ENCODE measurements around the gene TBCE.

The TBCE gene

DNA sequence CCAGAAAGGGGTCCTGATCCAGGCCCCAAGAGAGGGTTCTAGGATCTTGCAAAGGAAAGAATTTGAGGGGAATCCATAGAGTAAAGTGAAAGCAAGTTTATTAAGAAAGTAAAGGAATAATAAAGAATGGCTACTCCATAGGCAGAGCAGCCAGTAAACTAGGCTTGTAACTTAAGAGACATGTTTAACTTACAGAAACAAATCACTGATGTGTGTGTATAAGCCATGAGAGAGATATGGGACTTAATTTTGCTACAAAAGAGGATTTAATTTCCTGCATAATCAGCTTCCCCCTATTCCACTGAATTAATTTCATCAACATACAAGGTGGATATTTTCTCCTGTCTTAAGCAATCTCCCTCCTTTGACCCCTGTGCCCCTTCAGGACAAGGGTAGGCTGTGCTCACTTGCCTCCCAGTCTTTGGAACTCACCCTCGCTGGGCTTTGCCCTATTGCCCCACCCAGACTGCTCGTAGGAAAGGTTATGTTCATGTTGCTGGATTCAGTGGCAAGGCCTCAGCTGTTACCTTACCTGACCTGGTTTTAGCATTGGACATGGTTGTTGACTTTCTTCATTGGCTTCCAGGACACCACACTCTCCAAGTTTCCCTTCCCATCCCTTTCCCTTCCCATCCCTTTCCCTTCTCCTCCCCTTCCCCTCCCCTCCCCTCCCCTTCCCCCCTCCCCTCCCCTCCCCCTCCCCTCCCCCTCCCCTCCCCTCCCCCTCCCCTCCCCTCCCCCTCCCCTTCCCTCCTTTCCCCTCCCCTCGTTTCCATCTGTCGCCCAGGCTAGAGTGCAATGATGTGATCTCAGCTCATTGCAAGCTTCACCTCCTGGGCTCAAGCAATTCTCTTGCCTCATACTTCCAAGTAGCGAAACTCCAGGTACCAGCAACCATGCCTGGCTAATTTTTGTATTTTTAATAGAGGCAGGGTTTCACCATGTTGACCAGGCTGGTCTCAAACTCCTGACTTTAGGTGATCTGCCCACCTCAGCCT is 44.6 kb downstream of the TBCE start:
- DNase-seq = no peak

DNA sequence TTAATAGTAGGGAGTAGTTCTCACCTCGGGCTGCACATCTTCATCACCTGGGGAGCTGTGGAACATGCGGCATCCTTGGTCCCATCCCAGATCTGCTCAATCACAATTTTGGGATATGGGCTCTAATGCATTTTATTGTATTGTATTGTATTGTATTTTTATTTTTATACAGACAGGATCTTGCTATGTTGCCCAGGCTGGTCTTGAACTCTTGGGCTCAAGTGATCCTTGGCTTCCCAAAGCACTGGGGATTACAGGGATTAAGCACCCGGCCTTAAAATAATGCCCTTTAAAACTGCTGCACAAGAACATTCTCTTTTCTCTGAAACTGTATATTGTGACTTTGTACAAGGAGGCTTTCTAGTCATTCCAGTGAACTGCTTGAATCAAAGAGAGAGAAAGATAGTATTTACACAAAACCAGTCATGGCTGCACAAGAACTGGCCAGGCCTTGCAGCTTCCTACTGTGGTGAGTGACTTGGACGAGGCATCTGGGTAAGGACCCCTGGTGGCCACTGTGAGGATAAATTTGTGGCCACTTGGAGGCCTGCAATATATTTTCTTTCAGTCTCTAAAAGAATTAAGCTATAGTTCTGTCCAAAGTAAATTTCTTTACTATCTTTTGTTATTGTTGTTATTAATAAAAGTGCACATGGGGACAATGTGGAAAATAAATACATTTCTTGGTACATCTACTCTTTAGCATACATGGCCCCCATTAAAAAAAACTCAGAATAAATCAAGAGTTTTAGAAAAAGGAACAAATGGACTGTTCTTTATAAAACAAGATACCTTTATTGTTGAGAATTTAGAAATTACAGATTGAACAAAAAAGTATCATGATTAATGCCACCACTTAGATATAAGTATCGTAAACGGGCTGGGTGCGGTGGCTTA is 48.0 kb downstream of the TBCE start:
- DNase-seq = no peak

DNA sequence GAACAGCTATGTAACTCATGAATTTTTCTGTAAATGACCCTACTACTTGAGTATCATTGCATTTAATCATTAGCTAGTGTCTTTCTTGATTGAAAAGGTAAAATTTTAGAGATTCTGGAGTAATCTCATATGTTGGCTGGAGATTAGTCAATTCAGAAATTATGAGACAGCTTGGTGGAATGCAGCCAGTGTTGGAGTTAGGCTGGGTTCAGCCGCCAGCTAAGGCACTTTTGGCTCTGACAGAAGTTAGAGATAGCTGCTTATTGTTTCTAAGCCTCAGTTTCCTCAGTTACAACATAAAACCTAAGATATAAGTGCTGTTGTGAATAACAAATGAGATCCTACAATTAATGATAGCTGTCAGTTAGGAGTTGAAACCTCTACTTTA is 49.4 kb downstream of the TBCE start:
- no peak for DNase-seq

DNA sequence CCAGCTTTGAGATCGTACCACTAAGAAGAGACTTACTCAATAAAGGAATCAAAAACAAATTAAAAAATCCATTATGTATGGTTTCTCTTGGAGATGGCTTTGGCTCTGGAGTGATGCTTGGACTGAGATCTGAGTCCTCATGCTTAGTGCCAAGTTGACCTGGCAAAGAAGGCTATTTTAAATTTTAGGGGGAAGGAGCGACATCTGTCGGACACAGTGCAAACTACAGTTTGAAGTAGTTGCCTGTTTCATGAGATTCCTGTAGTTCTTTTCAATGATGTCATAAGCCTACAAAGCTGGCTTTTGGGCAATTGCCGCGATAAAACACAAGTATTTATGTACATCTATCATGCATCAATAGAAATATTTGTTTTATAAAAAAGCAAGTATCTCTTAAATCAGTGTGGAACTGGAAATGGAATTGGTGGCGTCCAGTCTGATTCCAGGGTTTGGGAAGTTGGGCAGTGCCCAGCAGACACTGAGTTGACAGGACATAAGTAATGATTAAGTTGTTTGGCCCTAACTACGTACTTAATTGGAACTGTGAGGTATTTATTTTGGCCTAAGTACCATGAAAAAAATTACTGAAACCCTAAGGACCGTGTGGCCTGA is 50.0 kb downstream of the TBCE start:
- peak; percentile 25 for DNase-seq

DNA sequence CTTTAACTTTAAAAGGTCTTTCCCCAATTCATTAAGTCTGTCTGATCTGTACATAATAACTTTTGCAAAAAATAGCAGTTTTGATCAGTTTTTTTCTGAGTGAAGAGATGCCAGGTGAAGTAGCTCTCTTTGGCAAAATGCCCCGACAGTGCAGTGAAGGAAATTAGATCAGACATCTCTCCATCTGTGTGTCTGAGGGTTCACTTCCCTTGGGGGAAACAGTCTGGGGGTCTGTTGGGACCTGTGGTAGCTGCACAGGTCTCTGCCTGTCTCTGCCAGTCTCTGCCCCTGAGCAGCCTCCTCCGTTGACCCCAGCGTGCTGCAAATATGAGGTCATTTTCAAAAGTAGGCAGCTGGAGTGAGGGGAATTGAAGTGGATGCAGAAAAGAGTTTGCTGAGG is 54.5 kb downstream of the TBCE start:
- no peak for DNase-seq

DNA sequence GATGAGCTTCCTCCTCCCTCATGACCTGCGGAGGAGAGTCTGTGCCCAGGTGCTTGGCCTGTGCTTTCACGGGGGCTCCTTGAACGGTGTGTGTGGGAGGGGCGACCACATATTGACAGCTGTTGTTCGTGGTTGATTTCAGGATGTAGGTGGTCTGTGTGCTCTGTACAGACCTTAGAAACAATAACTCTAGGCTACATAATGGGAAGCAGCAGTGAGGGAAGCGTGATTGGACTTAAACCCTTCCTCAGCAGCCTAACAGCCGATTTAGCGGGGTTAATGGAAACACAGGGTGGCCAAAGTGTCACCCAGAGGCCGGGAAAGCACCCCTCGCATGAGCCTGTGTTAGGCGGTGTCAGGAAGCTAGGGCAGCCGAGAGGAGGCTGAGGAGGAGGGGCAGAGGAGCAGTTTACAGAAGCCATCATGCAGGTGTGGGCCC is 56.0 kb downstream of the TBCE start:
- DNase-seq = no peak

DNA sequence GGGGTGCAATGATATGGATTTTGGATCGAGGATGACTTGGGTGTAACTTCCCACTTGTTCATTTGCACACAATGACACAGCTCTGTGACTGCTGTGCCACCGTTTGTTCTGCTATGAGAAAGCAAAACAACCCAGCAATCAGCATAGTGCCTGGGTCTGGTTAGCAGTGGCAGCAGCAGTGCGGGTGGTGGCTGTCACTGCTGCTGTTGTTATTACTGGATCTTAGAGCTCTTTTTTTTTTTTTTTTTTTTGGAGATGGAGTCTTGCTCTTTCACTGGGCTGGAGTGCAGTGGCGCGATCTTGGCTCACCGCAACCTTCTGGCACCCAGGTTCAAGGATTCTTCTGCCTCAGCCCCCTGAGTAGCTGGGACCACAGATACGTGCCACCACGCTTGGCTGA is 56.9 kb downstream of the TBCE start:
- DNase-seq = no peak

DNA sequence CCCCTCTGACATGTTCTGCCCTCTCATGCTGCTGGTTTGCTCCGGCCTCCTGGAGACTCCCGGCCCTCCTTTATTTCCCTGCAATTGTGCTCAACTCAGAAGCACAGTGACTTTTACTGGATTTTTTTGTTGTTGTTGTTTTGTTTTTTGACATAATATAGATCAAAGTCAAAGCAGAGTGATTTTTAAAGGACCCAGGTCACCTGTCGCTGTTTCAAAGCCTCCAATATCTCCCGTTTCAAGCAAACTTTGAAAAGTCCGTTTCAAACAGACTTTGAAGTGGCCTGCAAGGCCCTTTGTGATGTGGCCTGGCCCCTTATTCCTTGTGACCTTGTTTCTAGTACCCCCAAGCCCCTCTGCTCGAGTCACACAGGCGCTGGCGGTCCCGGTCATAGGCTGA is 58.1 kb downstream of the TBCE start:
- DNase-seq = no peak

DNA sequence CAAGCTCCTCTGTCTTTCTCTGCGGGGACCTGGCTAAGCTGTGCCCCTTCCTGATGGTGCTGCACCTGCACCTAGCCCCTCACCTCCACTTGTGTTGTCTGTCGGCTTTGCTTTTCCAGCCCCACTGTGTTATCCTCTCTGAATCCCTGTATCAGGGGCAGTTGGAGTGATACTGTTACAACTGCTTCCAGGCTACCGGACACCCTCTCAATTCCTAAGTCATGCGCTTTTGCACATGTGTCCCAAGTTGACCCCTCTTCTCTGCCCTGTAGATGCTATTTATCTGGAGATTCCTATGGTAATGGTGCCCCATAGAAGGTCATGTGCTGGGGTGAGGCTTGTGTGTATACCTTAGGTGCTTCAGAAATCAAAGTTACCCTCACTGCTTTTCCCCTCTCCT is 58.9 kb downstream of the TBCE start:
- no peak for DNase-seq

DNA sequence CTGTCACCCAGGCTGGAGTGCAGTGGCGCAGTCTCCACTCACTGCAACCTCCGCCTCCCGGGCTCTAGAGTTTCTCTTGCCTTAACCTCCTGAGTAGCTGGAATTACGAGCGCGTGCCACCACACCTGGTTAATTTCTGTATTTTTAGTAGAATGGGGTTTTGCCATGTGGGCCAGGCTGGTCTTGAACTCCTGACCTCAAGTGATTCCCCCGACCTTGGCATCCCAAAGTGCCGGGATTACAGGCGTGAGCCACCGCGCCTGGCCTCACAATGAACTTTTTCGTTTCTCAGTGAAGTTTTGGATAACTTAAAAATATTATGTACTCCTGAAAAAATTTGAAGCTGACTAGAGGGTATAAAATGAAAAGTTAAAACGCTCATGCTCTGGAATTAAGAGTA is 59.5 kb downstream of the TBCE start:
- no peak for DNase-seq

DNA sequence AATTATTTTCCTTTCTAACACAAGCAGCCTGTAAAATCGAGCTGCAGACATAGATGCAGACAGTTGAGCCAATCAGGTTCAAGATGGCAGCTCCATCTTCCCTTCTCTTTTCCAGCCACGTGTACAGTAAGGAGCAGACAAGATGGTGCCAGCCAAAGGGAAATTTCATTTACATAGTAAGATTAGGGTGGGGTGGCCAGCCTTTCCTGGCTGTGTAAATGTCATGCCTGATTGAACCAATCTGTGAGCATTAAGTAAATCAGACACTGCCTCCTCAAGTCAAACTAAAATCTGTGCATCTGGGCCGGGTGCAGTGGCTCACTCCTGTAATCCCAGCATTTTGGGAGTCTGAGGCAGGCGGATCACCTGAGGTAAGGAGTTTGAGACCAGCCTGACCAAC is 60.2 kb downstream of the TBCE start:
- no peak for DNase-seq

DNA sequence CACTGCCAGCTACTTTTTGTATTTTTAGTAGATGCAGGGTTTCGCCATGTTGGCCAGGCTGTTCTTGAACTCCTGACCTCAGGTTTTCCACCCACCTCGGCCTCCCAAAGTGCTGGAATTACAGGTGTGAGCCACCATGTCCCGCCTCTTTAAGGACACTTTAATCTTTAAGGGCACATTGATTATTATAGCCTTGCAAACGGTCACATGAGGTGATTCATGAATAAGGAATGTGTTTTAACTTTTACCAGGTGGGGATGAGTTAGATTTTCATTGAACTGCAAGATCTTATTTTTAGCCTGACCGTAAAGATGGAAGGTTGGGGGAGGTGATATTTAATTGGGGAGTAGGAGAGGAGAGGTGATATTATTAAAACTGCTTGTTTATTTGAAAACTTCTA is 61.9 kb downstream of the TBCE start:
- no peak for DNase-seq

DNA sequence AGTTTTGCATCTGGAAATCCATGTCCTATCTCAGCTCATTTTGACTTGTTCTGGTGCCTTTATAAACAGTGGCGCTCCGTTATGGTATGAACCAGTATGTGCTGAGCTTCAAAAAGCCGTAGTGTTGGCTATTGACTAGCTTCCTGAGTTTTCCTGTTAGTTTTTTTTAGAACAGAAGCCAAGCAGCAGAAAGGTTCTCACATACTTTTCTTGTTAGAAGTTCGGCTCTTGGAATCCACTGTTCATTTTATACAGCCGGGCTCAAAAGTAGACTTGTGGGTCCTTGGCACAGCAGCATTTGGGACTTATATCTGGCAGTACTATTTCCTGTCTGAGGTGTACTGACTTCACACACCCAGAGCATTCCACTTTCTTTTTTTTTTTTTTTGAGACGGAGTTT is 63.8 kb downstream of the TBCE start:
- DNase-seq = no peak

DNA sequence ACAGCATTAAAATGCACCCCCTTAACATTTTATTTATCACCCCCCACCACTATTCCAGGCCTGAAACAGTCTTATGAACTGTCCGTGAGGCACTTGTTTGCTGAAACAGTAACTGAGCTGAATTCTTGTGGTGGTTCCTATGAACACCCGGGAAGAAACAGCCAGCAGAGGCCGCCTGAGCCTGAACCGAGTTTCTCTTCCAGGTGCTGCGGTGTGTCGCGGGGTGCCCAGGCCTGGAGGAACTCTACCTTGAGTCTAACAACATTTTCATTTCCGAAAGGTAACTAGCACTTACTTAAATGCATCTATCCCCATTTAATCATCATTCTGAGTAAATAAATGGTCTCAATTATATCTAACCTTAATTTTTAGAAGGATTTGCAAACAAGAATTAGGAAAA is 66.8 kb downstream of the TBCE start:
- no peak for DNase-seq

DNA sequence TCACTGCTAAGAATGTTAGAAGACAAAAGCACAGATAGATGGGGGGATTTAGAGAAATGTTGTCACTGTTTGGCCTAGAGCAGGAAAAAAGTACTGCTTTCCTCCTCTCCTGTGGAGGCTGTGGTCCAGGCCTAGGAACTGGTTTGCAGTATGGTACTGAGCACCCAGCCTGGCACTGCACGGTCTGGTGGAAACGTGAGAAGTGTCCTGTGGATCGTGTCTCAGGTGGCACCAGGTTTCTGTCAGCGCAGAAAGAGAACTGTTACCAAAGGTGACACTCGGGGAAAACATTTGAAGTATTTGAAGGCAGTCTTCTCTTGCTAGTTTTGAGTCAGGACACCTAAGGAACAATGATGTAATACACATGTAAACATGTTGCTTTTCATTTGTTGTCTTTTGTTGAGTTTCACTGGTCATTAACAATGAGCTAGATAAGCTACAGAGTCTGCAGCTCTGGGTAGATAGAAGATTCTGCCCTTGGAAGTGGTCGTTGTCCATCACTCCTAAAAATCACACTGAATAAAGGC is 74.0 kb downstream of the TBCE start:
- no peak for DNase-seq

DNA sequence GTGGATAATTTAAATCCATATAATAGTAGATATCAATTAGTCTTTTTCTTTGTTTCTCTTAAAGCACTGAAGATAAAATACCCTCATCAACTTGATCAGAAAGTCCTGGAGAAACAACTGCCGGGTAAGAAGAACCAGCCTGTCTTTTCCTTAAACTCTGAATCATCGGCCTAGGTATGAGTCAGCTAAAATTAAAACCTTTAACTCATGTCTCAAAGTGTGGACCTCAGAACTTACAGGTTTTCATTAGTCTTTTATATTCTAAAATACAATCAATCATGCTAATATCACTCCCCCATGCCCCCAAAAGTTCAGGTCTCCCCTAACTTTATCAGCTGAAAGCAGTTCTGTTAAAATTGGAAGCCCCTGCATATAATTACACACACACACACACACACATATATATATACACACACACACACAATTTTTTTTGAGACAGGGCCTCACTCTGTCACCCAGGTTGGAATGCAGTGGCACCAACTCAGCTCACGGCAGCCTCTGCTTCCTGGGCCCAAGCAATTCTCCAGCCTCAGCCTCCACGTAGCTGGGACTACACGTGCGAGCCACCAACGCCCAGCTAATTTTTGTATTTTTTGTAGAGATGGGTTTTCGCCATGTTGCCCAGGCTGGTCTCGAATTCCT is 75.7 kb downstream of the TBCE start:
- no peak for DNase-seq

DNA sequence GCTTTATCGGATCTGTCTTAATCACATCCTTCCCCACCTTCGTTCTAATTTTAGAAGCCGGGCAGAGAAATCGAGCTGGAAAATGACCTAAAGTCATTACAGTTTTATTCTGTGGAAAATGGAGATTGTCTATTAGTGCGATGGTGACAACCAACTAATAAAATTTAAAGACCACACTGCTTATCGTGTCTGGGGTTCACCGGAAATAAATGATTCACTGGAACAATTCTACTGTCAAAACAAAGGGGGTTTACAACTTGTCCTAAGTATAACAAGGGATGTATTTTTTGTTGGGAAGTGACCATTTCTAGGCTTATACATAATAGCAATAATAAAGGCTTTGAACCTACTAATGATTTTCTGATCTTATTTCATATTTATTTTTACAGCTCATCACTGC is 81.4 kb downstream of the TBCE start:
- no peak for DNase-seq

DNA sequence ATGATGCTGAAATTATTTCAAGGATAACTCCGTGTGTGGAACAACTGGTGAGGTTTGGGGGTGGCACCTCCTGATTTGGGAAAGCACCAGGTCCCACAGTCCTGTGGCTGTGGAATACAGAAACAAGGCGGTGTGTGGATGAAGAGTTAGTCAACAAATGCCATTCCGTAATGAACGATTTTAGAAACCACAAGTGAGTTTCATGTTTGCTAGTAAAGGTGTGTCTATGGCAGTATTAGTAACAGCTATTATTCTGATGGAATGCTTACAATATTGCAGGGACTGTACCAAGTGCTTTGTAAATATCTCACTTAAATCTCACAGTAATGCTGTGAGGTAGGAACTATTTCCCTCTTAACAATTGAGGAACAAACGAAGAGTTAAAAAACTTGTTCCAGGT is 83.2 kb downstream of the TBCE start:
- no peak for DNase-seq

DNA sequence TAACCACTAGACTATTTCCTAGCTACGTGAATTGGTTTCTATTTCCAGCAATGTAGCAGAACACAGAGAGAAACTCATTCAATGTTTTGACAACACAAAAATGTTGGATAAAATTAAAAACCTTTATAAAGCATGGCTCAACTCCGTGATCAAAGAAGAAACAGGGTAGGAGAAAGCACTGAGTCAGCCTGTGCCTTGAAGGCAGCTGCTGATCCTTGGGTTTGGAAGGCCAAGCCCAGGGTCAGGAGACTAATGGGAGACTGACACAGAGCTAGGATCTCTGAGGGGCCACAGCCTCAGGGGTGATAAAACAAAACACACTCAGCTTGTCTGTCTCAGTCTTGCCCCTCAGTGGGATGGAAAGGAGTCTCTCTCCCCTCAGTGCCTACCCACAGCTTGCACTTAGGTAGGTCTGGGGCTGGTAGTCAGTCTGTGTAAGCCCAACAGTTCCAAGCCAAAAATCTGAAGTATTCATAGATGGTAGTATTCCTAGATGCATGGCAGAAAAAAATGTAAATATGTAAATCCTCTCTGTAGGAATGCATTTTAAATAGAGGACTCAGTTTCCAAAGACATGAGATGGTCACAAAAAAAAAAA is 83.8 kb downstream of the TBCE start:
- no peak for DNase-seq

DNA sequence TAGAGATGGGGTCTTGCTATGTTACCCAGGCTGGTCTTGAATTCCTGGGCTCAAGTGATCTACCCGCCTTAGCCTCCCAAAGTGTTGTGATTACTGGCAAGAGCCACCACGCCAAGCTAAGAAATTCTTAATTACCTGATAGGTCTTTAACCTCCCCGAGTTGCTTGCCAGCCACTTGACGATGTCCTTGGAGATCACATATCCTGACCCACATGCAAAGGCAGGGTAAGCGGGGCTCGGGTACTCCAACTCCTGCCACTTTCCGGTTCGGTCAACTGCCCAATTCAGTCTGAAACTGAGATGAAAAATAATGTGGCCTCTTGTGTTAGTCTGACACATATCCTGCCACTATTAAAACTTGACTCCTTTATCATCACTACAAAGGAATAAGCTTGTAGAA is 86.8 kb downstream of the TBCE start:
- no peak for DNase-seq

DNA sequence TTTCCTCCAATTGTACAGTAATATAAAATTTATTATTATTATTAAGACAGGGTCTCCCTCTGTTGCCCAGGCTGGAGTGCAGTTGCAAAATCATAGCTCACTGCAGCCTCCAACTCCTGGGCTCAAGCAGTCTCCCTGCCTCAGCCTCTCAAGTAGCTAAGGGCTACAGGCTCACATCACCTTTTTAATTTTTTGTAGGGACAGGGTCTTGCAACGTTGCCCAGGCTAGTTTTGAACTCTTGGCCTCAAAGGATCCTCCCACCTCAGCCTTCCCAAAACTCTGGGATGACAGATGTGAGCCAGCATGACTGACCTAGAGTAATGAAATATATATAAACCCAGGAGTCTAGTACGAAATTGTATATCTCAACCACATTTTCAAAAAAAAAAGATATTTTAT is 87.9 kb downstream of the TBCE start:
- no peak for DNase-seq

DNA sequence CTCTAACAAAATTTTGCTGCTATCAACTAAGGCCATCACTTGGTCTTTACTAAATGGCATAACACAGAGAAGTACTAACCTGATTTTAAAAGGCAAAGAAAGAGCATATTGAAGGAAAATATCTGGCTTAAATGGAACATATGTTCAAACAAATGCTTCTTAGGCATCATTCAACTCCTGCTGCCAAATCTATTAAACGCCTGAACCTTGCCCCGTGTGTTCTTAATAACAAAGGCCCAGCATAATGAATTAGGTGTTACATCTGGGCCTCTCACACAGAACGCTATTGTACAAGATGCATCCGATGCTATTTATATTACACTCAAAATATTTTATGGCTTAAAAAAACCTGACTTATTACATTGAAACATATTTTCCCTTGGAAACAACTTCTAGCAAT is 88.6 kb downstream of the TBCE start:
- no peak for DNase-seq

Measured in GOT3 (cell line).